HepG2 (cell line): ENCODE results near the gene LY6G5B. TPM values are rescaled to one million over a fixed set of nuclear protein-coding genes. Genes with fewer than 3 reads are reported as not detected.

Source experiments
- CENPT ChIP-seq: sonication (generic); formaldehyde crosslinking; IDR thresholded peaks from 2 replicates; pipeline ENCODE4 v1.8.0; 2022; ENCODE audit warnings: low read depth, mild to moderate bottlenecking, moderate library complexity, missing genetic modification reagents
- FOXP1 ChIP-seq, 2 experiments: fragments of 450-650 bp in 1 of 2; IDR thresholded peaks; 2 replicates each; pipeline ENCODE4 v1.6.1; 2017 to 2018; ENCODE audit warnings: antibody characterized with exemption in 1 of 2
- MTA1 ChIP-seq: sonication (generic); formaldehyde crosslinking; IDR thresholded peaks from 2 replicates; pipeline ENCODE4 v1.4.0; 2020; ENCODE audit warnings: missing genetic modification reagents, mild to moderate bottlenecking, borderline replicate concordance
- SIX4 ChIP-seq: sonication (generic); formaldehyde crosslinking; IDR thresholded peaks from 2 replicates; pipeline ENCODE4 v1.4.0; 2020; ENCODE audit warnings: missing genetic modification reagents
- ZBTB42 ChIP-seq: sonication (generic); formaldehyde crosslinking; IDR thresholded peaks from 2 replicates; pipeline ENCODE4 v1.5.0; 2020; ENCODE audit warnings: mild to moderate bottlenecking, missing genetic modification reagents
- polyA plus RNA-seq, 8 experiments: library from polyadenylated mRNA; depleted of rRNA in 3 of 8; stranded (reverse) in 7 of 8; unstranded in 1 of 8; fragments of >200 nt; fragmentation: Illumina TruSeq in 4 of 8; extraction: Trizol in 4 of 8; gene quantifications; 2 replicates each; pipeline versions ENCODE4 v1.2.1 to v1.2.3, GENCODE V29; 2011 to 2016; ENCODE audit warnings: low read depth in 4 of 8, missing spikeins in 1 of 8, mixed read lengths in 1 of 8; ENCODE audit not compliant: insufficient read depth in 1 of 8
- total RNA-seq, 5 experiments: library from RNA; depleted of rRNA; stranded (reverse); fragments of >200 nt; fragmentation: Illumina TruSeq; extraction: Trizol; gene quantifications; 2 replicates each; pipeline ENCODE4 v1.2.3, GENCODE V29; 2016; ENCODE audit warnings: low read depth in 1 of 5
- TF ChIP-seq, protein P1 (sequence below): sonication (generic); formaldehyde crosslinking; IDR thresholded peaks from 2 replicates; pipeline ENCODE4 v1.8.0; 2022; ENCODE audit warnings: missing genetic modification reagents, mild to moderate bottlenecking, inconsistent platforms, borderline replicate concordance
- TF ChIP-seq, protein P2 (sequence below): IDR thresholded peaks from 2 replicates; pipeline ENCODE4 v1.6.1; 2012; ENCODE audit warnings: low read length, improper control_type of control experiment
- TF ChIP-seq, protein P3 (sequence below): sonication (generic); formaldehyde crosslinking; IDR thresholded peaks from 2 replicates; pipeline ENCODE4 v1.4.0; 2020; ENCODE audit warnings: low read depth, missing genetic modification reagents
- TF ChIP-seq, protein P4 (sequence below): sonication (generic); formaldehyde crosslinking; IDR thresholded peaks from 2 replicates; pipeline ENCODE4 v1.4.0; 2020; ENCODE audit warnings: missing genetic modification reagents, borderline replicate concordance

The LY6G5B gene
- total and polyA plus RNA-seq, 2 of the 13 experiments (the other 11 are each of a cell fraction or from before 2014, with no cell fraction given) = 7.8 to 15.7 TPM

DNA sequence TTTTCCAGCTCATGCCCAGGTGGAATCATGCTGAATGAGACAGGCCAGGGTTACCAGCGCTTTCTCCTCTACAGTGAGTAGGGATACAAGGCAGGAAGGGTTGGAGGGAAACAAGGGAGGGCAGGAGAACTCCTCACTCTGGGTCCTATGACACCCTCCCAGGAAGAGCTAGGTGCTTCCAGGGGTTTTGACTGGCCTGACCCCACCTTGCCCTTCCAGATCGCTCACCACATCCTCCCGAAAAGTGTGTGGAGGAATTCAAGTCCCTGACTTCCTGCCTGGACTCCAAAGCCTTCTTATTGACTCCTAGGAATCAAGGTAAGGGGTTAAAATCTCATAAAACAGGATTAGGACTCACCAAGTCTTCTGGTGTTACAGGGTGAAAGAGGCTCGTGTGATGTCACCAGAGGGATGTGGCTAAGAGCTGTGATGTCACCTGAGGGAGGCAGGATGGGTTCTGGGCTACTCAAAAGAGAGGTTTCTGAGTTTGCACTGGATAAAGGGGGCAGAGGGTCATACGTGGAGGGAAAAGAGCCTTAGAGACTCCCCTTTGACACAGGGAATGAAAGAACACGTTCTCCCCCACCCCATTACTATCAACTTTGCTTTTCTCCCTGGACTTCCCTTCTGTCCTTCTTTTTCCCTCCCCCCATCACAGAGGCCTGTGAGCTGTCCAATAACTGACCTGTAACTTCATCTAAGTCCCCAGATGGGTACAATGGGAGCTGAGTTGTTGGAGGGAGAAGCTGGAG is 12.2 kb upstream of the LY6G5B start (continued):
- TF ChIP-seq, protein P1, sequence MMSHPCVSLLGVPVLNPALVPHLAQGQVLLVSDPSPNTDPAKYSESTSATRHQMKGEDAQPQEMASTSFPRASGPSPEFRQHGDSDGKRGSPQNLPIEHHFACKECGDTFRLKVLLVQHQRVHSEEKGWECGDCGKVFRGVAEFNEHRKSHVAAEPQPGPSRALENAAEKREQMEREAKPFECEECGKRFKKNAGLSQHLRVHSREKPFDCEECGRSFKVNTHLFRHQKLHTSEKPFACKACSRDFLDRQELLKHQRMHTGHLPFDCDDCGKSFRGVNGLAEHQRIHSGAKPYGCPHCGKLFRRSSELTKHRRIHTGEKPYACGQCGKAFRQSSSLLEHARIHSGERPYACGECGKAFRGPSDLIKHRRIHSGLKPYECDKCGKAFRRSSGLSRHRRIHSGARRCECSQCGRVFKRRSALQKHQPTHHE (CRISPR knock-in tag) = no peak
- TF ChIP-seq SIX4 (CRISPR knock-in tag) (0 out of 2 replicates have a peak, but pooled peaks have one; percentile 9), ZBTB42 (CRISPR knock-in tag) (peak; percentile 18; the same call in 1 of the 2 replicates), MTA1 (CRISPR knock-in tag) (no peak), FOXP1 (IDR thresholded peaks at IDR 0.05) (no peak), FOXP1 (CRISPR knock-in tag; IDR thresholded peaks at IDR 0.05) (no peak), CENPT (CRISPR knock-in tag) (0 out of 2 replicates have a peak, but pooled peaks have one; percentile 54)
- TF ChIP-seq, protein P2, sequence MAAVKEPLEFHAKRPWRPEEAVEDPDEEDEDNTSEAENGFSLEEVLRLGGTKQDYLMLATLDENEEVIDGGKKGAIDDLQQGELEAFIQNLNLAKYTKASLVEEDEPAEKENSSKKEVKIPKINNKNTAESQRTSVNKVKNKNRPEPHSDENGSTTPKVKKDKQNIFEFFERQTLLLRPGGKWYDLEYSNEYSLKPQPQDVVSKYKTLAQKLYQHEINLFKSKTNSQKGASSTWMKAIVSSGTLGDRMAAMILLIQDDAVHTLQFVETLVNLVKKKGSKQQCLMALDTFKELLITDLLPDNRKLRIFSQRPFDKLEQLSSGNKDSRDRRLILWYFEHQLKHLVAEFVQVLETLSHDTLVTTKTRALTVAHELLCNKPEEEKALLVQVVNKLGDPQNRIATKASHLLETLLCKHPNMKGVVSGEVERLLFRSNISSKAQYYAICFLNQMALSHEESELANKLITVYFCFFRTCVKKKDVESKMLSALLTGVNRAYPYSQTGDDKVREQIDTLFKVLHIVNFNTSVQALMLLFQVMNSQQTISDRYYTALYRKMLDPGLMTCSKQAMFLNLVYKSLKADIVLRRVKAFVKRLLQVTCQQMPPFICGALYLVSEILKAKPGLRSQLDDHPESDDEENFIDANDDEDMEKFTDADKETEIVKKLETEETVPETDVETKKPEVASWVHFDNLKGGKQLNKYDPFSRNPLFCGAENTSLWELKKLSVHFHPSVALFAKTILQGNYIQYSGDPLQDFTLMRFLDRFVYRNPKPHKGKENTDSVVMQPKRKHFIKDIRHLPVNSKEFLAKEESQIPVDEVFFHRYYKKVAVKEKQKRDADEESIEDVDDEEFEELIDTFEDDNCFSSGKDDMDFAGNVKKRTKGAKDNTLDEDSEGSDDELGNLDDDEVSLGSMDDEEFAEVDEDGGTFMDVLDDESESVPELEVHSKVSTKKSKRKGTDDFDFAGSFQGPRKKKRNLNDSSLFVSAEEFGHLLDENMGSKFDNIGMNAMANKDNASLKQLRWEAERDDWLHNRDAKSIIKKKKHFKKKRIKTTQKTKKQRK = no peak
- TF ChIP-seq, protein P3, sequence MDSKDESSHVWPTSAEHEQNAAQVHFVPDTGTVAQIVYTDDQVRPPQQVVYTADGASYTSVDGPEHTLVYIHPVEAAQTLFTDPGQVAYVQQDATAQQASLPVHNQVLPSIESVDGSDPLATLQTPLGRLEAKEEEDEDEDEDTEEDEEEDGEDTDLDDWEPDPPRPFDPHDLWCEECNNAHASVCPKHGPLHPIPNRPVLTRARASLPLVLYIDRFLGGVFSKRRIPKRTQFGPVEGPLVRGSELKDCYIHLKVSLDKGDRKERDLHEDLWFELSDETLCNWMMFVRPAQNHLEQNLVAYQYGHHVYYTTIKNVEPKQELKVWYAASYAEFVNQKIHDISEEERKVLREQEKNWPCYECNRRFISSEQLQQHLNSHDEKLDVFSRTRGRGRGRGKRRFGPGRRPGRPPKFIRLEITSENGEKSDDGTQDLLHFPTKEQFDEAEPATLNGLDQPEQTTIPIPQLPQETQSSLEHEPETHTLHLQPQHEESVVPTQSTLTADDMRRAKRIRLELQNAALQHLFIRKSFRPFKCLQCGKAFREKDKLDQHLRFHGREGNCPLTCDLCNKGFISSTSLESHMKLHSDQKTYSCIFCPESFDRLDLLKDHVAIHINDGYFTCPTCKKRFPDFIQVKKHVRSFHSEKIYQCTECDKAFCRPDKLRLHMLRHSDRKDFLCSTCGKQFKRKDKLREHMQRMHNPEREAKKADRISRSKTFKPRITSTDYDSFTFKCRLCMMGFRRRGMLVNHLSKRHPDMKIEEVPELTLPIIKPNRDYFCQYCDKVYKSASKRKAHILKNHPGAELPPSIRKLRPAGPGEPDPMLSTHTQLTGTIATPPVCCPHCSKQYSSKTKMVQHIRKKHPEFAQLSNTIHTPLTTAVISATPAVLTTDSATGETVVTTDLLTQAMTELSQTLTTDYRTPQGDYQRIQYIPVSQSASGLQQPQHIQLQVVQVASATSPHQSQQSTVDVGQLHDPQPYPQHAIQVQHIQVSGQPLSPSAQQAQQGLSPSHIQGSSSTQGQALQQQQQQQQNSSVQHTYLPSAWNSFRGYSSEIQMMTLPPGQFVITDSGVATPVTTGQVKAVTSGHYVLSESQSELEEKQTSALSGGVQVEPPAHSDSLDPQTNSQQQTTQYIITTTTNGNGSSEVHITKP (CRISPR knock-in tag) = 0 out of 2 replicates have a peak, but pooled peaks have one; percentile 26
- TF ChIP-seq, protein P4, sequence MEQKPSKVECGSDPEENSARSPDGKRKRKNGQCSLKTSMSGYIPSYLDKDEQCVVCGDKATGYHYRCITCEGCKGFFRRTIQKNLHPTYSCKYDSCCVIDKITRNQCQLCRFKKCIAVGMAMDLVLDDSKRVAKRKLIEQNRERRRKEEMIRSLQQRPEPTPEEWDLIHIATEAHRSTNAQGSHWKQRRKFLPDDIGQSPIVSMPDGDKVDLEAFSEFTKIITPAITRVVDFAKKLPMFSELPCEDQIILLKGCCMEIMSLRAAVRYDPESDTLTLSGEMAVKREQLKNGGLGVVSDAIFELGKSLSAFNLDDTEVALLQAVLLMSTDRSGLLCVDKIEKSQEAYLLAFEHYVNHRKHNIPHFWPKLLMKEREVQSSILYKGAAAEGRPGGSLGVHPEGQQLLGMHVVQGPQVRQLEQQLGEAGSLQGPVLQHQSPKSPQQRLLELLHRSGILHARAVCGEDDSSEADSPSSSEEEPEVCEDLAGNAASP (CRISPR knock-in tag) = no peak
